ENCODE data around the gene SLC1A2. TPM values are rescaled to one million over a fixed set of nuclear protein-coding genes. Genes with fewer than 3 reads are reported as not detected.

The SLC1A2 gene
- total and polyA plus RNA-seq, 3 donors from 2014 or later: 0.74 to 7.5 (median 1.1) TPM

DNA sequence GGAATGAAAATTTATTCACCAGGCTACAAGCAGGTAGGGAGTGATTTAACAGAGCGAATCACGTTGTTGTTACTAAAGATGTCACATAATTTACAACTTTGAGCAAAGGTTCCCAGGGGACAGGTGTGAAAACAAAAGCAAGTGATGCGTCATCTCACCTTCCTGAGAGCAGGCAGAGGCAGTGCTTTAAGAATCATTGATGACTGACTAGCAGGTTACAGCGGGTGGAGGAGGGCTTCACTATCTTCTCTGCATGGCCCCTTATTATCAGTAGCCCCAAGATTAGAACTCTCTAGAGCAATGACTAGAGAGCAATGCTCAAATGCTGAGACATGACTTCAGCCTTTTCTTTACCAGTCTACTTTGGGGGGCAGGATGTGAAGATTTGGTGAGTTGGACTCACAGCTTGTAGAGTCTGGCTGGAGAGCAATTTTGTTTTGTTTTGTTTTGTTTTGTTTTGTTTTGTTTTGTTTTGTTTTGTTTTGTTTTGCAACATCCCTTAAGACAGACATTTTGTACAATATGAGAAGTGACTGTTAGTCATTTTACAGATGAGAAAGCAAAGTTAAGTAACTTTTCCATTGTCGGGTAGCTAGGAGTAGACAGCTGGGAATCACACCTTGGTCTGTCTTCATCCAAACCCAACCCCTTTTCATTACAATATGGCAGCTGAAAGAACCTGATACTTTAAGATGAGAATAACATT is 84.8 kb downstream of the SLC1A2 start:
- Histone ChIP-seq H3K4me1 (no peaks in the 10 kb centered on the region), H3K4me3 (no peak overlapping the region), H3K27ac (no peak overlapping the region), H3K9me3 (no peaks in the 10 kb centered on the region), H3K27me3 (no peaks in the 10 kb centered on the region), H3K36me3 (ENCODE audit: low read depth, missing control alignments) (no peaks in the 10 kb centered on the region)
- 86 to 88% methylated on average over 5 of the region's 5 CpGs for WGBS, 2 donors
- TF ChIP-seq POLR2A (IDR thresholded peaks at IDR 0.05) (no peak), CTCF (IDR thresholded peaks at IDR 0.05) (no peak)
- DNase-seq: no peak
- intact Hi-C loops (cut with DNase I; ENCODE audit: low total_unique reads): no loop called here

DNA sequence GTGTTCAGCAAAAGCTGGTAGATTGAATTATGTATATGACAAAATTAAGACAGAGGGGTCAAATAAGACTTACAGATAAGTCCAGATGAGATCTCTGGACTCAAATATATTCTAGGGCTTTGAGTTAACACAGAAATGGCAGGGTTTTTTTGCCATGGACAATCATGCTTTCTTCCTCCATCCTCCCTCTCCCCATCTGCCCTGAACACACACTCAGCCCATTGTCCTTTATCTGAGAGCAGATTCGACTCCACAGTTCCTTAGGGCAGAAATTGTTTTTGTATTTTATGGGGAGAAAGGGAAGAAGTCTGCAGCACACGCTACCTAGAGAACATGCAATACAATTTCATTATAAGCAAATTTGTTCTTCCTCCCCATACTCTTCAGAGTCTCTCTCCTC is 86.8 kb downstream of the SLC1A2 start:
- Histone ChIP-seq H3K27me3 (no peaks in the 10 kb centered on the region), H3K36me3 (ENCODE audit: low read depth, missing control alignments) (no peaks in the 10 kb centered on the region), H3K4me3 (no peak overlapping the region), H3K27ac (no peak overlapping the region), H3K4me1 (no peaks in the 10 kb centered on the region), H3K9me3 (no peaks in the 10 kb centered on the region)
- TF ChIP-seq CTCF (IDR thresholded peaks at IDR 0.05): no peak
- no peak for TF ChIP-seq POLR2A (IDR thresholded peaks at IDR 0.05)
- intact Hi-C loops (cut with DNase I; ENCODE audit: low total_unique reads): no loop called here
- no peak for DNase-seq
- WGBS, 2 donors: 75 to 83% methylated on average over 2 of the region's 2 CpGs

DNA sequence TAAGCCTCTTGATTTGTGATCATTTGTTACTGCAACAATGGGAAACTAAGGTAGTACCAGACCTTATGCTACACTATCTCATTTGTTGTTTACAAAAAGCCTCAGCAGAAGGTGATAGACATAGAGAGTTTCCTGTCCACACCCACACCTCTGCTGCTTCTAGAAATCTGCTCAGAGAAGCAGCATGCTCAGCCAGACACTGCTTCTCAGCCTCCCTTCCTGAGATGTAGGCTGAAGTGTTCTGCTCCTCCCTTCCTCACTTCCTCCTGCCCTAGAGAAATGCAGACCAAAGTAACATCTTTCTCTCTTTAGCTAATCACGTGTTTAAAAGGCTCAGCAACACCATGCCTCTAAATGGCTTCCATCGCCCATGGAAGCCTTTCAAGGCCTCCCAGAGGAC is 88.4 kb downstream of the SLC1A2 start:
- WGBS, 2 donors: 58 to 70% methylated on average over 2 of the region's 2 CpGs
- Histone ChIP-seq H3K4me1 (no peaks in the 10 kb centered on the region), H3K4me3 (no peak overlapping the region), H3K9me3 (no peaks in the 10 kb centered on the region), H3K27ac (no peak overlapping the region), H3K36me3 (ENCODE audit: low read depth, missing control alignments) (no peaks in the 10 kb centered on the region), H3K27me3 (no peaks in the 10 kb centered on the region)
- intact Hi-C loops (cut with DNase I; ENCODE audit: low total_unique reads): no loop called here
- no peak for TF ChIP-seq CTCF (IDR thresholded peaks at IDR 0.05)
- TF ChIP-seq POLR2A (IDR thresholded peaks at IDR 0.05): no peak
- DNase-seq: no peak

- Histone ChIP-seq H3K9me3 (no peaks in the 10 kb centered on the region), H3K4me3 (no peak overlapping the region), H3K27ac (no peak overlapping the region), H3K27me3 (no peaks in the 10 kb centered on the region), H3K4me1 (no peaks in the 10 kb centered on the region), H3K36me3 (ENCODE audit: low read depth, missing control alignments) (no peaks in the 10 kb centered on the region)
- no peak for TF ChIP-seq POLR2A (IDR thresholded peaks at IDR 0.05)
- no peak for TF ChIP-seq CTCF (IDR thresholded peaks at IDR 0.05)
- no peak for DNase-seq
- 77 to 84% methylated on average over 3 of the region's 3 CpGs for WGBS, 2 donors
- intact Hi-C loops (cut with DNase I; ENCODE audit: low total_unique reads): no loop called here
Measured at GRCh38 chr11:35330156-35330889, 89.0 kb downstream of the SLC1A2 start.
